SU-DHL-6 (cell line): ENCODE results near the gene HMX1.

Experiments
- EZH2phosphoT487 ChIP-seq: fragments of 200-600 bp; sonication (generic), shearing (Covaris generic); conservative IDR thresholded peaks from 2 replicates; pipeline ENCODE4 v1.6.1; 2018; ENCODE audit warnings: mild to moderate bottlenecking, antibody characterized with exemption, low read length, moderate library complexity, mixed read lengths
- TF ChIP-seq, protein P1 (sequence below): fragments of 200-600 bp; sonication (generic); IDR thresholded peaks from one replicate; pipeline ENCODE4 v1.5.1; 2017; ENCODE audit warnings: antibody characterized with exemption, mild to moderate bottlenecking, low read length, moderate library complexity; ENCODE audit not compliant: insufficient read depth, poor library complexity, severe bottlenecking

DNA sequence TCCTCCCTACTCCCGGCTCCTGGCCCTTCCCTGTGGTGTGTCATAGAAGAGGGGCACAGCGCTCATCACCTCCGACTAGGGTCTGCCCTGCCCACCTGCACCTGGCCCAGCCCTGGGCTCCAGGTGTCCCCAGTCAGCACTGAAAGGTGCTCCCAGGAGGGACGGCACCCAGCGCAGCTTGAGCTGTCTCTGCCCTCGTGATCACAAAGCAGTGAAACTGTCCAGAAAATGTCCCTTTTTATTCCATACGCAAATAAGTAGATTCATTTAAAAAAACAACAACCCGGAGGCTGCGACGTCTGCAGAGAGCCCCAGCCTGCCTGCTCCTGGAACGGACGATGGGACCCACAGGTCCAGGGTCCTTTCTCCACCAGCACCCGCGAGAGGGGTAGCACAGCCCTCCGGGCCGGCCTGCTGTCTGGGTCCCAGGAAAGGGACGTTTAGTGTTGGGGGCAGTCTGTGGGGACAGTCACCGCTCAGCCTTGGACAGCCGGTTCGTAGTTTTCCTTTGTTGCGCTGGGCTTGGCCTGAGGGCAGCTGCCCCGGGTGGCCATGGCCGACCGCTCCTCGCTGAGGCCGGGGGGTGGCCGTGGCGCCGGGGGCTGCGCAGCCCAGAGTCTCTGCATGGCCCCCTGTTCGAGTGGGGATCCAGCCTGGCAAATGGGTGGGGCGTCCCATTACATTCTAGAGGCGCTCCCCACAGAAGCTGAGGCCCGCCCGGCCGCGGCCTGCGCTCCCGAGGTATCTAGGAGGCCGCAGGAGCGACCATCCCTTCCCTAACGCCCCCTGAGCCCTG, 4.6 kb downstream of the HMX1 start:
- TF ChIP-seq, protein P1, sequence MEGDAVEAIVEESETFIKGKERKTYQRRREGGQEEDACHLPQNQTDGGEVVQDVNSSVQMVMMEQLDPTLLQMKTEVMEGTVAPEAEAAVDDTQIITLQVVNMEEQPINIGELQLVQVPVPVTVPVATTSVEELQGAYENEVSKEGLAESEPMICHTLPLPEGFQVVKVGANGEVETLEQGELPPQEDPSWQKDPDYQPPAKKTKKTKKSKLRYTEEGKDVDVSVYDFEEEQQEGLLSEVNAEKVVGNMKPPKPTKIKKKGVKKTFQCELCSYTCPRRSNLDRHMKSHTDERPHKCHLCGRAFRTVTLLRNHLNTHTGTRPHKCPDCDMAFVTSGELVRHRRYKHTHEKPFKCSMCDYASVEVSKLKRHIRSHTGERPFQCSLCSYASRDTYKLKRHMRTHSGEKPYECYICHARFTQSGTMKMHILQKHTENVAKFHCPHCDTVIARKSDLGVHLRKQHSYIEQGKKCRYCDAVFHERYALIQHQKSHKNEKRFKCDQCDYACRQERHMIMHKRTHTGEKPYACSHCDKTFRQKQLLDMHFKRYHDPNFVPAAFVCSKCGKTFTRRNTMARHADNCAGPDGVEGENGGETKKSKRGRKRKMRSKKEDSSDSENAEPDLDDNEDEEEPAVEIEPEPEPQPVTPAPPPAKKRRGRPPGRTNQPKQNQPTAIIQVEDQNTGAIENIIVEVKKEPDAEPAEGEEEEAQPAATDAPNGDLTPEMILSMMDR, result no peak
- TF ChIP-seq EZH2phosphoT487, result no peak
